NCI-H345 (cell line): ENCODE measurements around the gene AKAP3.

Source experiments
- DNase-seq: peaks from one replicate; lab custom pipeline; 2025; lab: John Stamatoyannopoulos, UW

Gene AKAP3

DNA sequence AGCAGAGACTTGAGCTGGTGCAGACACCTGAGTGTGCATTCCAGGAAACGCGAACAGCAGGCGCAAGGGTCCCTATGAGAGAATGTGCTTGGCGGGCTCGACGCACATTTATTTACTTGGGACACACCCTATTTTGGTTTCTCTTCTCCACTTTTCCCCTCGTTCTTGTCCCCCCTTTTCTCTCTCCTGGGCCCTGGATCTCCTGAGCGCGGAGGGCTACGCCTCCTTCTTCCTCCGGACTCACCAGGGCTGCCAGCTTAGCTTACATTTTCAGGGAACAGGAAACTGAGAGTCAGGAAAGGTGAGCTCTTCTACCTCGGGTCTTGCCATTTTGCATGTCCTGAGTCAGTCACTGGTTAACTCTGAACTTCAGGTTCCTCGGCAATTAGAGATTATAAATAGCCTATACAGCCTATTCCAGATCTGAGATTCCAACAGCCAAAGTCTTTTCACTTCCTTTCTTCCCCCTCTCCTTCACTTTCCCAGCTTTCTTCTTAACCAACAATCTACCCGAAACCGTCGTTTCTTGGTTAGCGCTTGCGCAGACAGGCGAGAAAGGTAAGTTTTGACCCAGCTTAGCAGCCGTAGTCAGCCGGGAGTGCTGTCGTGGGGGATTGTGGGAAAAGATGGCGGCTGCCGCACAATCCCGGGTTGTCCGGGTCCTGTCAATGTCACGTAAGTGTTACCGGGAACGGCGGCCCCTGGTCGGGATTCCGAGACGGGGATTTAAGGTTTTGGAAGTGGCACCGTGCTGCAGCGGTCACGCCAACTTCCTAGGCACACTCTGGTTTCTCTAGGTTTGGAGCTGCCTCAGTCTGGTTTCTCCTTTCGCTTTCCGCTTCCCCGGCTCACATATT lies at the start of gene AKAP3, which contains the start of gene NDUFA9:
AKAP3 (minus strand) TSS at position 551 of the 857 bp plus-strand sequence. CDS start 10,855 bp downstream, outside the sequence.
NDUFA9 (plus strand) TSS at position 614 of the 857 bp plus-strand sequence; CDS start at position 627, 13 bp downstream.
- peak; percentile 88 for DNase-seq

DNA sequence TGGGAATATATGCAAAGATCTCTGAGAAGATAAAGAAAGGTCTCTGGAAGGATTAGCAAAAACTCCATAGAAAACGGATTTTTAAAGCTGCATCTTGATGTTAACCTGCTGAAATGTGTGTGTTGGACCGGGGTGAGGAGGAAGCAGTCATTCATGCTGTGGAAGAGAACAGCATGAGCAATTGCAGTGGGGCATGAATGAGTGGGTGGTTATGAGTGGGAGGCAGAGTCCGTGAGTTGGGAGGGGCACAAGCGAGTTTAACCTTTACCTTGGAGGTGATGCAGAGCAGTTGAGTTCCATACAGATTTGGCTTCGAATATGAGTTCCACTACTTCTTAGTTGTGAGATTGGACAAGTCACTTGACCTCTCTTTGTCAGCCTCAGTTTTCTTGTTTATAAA lies 41.9 kb upstream of the AKAP3 start:
- DNase-seq: no peak

DNA sequence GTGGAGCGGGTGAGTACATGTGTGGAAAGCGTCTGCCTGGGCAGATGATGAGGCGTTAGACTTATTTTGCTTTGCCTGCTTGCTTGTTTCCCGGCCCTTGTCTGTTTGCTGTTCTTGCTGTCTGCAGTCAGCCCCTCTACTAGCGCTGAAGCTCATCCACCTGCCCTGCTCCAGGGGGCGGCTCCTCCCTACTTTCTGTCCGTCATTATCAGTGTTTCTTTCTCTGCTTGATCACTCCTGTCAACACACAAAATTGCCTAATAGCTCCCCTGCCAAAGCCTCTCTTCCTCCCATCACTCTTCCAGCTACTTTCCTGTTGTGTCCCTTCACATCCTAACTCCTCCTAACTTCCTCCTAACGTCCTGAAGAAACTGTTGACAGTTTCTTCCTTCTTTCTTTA lies 36.5 kb upstream of the AKAP3 start:
- no peak for DNase-seq

DNA sequence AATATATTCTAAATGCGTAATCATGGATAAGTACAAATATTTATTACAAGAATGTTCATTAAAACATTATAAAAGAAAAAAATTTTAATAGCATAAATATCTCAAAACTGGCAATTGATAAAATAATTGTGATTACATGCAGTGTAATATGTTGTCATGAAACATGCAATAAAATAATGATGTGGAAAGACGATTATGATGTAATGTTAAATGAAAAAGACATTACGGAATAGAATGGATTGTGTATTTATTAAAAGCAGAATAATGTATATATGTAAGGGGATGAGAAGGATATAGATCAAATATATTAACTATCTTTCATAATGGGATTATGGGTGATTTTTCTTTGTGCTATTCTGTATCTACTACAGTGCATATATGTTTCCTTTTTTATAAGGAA lies 32.9 kb upstream of the AKAP3 start:
- DNase-seq: no peak

DNA sequence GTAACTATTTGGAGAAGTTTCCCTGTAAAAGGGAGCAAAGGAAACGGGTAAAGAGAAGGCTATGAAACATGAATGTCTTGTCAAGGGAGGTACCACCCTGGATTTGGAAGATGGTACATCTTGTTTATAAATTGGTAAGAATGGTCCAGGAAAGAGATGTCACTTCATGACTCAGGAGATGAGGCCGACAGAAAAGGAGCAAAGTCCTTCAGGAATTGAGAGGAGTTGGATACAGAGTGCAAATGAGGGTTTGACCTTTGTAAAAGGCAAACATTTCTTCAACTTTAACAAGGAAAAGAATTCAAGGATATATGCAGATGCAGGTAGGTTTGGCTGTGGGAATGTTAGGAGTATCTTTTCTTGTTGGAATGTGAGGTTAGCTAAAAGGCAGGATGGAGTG lies 30.9 kb upstream of the AKAP3 start:
- no peak for DNase-seq

DNA sequence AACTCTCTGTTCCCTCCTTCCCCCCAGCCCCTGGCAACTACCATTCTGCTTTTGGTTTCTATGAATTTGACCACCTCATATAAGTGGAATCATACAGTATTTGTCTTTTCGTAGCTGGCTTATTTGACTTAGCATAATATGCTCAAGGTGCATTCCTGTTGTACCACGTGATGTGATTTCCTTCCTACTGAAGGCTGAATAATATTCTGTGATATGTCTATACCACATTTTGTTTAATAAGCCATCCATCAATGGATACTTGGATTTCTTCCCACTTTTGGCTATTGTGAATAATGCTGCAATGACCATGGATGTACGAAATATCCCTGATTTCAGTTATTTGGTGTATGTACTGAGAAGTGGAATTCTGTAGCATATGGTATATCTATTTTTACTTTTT lies 16.4 kb upstream of the AKAP3 start:
- DNase-seq: no peak

DNA sequence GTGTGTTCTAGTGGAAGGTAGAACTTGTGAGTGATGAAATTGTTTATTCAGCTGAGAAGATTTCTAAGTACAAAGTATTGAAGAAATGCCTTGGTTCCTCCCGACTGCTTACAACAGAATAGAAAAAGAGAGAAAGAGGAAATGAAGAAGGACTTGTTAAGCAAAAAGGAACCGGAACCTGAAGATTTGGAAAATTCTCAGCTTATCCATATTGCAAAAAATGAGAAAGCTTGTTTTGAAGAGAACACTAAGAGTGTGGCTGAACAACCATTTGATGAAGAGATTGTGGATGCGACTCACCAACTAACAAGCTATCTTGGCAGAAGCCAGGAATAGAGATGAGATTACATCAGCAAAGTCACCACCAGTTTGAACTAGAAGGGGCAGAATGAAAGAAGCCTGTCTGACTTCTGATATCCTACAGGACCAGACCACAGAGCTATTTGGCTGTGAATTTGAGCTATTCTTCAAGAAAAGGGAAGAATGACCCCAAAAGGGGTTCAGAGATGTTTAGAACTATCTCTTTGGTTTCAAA lies 15.2 kb upstream of the AKAP3 start:
- DNase-seq: no peak

DNA sequence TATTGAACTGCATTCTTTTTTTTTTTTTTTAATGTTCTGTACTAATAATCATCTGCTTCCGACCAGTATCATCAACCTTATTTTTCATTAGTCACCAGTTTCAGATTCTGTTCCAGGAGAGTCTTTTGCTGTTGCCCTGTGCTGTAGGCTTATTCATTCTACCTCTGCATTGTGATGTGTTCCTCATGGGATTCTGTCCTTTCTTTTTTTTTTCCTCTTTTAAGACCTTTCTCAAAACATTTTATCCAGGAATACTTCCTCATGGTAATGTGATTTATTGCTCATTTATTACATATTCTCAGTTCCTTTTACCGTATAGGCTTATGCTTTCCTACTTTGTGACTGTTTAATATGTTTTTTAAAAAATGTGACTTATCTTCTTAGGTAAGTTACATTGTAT lies 4.8 kb upstream of the AKAP3 start:
- no peak for DNase-seq

DNA sequence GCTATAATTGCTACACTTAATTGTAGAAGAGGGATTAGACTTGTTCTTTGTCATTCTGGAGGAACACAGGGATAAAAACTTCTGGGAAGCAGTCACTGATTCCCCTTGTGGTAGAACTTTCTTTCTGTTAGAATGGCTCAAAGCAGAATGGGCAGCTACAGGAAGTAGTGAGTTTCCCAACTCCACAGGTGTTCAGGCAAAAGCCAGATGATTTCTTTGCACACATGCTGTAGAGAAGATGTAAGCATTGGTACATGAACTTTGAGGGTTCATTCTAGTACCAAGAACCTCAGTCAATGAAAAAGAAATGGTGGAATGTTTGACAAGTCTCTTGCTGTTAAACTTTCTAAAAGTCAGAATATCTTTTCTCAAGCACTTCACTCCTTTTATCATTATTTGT lies 4.4 kb upstream of the AKAP3 start:
- DNase-seq: no peak

DNA sequence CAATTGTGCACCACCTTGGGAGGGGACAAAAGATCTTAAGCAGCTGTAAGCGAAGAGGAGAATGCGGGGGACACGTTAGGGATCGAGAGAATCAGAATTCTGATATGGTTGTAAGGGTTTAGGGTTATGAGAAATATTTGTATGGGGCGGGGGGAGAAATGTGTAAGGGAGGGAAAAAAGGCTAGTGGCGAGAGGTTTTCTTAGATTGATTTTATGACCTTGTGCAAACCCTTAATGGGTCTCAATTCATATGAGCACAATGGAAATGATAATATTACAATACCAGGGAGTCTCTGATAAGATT lies 459 bp upstream of the AKAP3 start:
- DNase-seq: no peak

DNA sequence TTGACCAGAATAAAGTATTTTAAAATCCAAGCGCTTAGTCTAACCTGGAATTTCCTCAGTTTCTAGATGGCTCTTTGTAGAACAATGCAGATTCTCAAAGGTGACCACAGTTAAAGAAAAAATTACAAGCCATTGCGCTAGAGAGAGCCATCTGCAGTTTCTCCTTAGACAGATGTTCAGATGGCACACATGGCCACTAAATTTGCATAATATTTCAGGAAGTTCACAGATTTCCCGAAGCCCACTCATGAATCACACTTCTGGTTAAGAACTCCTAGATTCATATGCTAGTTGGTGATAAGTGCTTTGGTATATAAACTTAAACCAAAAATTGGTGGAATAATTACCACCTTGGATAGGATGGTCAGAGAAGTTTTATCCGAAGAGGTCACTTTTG lies 749 bp downstream of the AKAP3 start:
- DNase-seq: no peak

DNA sequence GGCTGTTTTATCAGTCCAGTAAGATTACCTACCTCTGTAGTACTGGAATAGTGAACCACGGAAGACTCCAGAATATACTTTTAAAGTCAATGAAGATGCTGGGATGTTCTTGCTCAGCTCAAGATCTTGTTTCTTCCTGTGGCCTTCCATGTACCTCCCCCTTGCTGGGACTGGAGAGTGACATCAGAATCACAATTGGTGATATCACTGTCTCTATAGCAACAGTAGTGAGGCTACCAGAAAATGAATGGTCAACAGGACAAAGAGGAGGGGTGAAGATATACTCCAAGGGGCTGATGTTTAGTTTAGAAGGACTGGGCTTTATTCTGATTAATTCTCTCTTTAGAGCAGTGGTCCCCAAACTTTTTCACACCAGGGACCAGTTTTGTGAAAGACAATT lies 3.8 kb downstream of the AKAP3 start:
- no peak for DNase-seq

DNA sequence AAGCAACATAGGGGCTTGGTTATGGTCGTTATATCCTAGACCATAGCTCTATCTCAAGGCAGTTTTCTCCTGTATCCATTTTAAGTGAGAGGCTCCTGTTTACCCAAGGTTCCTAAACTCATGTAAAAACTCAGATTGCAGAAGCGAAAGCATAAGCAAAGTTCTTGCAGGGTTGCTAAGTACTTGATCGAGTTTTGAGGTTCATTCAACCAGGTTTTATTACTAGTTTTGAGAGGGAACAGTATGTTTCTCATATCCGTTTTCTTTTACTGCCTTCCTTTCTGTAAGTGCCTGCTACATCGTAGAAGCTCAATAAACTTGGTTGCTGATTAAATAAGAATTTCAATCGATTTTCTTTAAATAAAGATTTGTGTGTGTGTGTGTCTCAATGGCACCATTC lies 5.1 kb downstream of the AKAP3 start:
- no peak for DNase-seq

DNA sequence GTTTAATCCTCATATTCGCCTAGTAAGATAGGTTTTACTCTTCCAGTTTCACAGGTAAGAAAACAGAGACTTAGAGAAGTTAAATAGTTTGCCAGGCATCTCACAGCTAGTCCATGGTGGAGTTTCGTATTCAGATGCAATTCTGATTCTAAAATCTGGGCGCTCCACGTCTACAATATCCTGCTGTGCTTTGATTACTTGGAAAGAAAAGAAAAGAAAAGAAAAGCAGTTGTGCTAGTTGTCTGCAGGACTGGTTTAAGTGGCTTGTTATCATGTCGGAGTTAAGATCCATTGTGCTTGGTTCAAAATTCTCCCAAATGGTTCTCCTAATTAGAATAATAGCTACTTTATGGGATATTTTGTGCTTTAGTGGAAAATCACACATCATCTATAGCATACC lies 18.6 kb downstream of the AKAP3 start:
- no peak for DNase-seq

DNA sequence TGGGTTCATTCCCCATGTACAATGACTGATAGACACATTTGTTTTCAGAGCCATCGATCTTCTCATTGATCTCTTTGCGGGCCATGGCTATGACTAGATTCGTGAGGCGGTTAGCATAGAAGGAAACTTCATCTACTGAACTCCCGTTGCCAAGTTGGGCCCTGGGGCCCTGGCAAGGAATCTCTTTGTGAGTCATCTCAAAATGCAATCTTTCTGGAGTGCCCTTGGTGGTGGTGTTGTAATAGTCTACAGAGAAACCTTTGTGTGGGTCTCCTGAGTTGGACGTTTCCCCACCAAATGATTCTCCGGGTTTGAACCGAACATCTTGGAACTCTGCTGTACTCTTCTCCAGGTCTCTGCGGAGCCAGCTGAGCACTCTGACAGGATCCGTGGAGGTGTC lies 20.4 kb downstream of the AKAP3 start:
- DNase-seq: no peak

DNA sequence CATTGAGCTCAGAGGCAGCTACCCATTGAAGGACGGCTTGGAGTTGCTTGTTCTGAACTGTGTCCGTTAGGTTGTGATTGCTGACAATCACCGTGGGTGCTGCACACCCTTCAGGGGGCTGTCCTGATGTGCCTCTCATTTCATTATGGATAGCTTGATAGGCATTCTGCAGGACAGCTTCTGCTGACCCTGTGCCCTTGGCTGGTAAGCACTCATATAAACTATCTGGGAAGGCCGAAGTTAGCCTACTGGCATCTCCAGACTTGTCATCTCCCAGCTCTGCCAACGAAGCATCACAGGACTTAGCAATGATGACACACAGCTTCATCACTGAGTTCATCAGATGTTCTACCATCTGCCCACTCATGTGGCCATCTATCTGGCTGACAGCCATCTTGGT lies 22.3 kb downstream of the AKAP3 start:
- DNase-seq: no peak

DNA sequence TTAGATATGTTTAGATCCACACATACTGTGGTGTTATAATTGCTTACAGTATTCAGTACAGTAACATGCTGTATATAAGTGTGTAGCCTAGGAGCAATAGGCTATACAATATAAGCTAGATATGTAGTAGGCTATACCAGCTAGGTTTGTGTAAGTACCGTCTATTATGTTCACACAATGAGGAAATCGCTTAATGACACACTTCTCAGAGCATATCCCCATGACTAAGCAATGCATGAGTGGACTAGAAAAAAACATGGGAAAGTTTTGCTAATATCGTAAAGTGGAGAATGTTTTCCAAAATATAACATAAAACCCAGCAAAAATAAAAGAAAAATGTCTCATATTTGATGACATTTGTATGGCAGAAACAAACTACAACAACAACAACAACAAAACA lies 27.3 kb downstream of the AKAP3 start:
- DNase-seq: peak; percentile 27

DNA sequence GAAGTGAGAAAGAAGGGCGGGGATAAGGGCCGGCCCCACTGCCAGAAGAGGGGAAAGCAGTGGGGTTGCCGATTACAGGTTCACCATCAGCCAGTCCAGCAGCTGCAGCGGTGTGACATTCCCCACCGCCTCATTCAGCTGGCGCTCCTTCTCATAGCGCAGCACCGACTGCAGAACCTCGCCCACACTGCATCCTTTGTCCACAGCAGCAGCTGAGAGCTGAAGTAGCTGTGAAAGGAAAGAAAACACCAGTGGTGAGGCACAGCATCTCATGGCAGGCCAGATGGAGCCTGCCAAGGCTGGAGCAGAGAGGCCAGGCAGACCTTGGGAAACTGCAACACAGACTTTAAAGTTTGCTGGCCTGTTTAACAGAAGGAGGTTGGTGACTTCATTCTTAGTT lies 33.2 kb downstream of the AKAP3 start:
- no peak for DNase-seq

DNA sequence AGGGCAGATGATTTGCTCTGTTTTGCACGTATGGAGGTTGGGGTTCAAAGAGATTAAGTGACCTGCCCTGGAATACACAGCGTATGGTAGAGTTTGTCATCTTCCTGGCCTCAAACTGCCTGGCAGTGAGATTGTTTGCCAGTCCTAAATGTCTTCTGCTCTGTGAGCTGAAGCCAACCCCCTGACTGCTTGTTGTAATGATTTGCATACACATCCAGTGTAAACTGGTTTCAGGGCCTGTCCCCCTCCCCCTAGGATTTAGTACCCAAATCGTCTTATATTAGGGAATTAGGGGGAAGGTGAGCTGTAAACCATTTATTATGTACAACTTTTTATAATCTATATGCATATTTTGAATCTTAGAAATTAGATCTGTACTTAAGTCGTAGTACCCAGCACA lies 38.4 kb downstream of the AKAP3 start:
- no peak for DNase-seq

DNA sequence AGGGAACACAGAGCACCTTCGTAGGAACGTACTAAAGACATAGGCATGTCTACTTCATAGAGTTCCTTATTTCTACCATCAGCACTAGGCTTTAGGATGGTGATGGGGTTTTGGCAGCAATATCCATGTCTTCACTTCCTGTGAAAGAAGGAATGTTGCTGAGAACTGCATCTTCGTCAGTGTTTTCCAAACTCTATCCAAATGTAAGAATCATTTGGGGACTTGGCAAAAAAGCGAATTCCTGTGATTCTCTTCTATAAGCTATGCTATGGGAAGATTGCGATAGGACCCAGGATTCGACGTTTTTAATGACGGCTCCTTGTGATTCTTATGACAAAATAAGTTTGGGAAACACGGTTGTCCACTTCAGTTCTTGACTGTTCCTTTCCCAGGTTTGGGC lies 39.8 kb downstream of the AKAP3 start:
- no peak for DNase-seq

DNA sequence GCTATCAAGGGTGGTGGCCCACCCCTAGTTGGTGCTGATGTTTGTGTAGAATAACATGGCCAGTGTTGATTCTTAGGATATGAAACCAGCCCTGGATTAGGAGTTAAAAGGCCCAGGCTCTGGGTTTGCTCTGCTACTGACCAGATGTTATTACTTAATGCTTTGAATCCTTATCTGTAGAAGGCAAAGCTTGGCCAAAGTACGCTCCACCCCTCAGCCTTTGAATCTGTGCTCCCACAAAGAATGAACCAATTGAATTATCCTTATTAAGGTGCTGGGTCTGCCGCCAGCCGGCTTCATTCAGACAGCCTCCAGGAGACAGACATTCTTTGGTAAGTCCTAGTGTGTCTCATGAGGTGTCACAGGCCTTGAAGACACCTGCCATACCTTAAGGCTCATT lies 41.8 kb downstream of the AKAP3 start:
- no peak for DNase-seq

DNA sequence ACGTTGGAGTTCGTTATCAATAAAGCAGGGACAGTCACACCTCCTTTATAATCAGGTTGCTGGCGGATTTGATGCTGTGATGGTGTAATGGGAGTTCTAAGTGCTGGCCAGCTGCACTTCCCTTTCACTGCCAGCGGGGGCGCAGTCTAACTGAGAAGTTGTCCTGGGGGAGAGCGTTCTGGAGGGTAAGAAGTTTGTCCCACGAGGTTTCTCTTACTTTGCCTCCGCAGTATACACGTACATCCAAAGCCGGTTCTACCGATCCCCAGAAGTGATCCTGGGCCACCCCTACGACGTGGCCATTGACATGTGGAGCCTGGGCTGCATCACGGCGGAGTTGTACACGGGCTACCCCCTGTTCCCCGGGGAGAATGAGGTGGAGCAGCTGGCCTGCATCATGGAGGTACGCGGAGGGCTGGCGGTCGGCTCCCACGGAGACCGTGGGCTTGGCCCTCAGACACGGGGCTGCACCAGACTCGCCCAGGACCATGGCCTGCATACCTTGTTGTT lies 44.1 kb downstream of the AKAP3 start:
- peak; percentile 65 for DNase-seq

DNA sequence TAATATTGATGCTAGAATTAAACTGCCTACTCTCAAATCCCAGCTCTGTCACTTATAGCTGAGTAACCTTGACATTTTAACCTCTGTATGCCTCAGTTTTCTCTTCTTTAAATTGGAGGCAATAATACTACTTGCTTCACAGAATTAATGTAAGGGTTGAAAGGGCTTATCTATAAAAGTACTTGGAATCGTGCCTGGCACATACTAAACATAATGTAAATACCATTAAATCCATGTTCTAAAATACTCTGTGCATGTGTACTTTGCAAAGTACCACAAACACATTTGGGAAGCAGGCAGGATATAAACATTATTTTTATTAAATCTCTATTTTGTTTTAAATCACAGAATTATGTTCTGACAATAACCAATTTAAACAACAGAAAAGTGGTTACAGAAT lies 44.9 kb downstream of the AKAP3 start:
- no peak for DNase-seq

DNA sequence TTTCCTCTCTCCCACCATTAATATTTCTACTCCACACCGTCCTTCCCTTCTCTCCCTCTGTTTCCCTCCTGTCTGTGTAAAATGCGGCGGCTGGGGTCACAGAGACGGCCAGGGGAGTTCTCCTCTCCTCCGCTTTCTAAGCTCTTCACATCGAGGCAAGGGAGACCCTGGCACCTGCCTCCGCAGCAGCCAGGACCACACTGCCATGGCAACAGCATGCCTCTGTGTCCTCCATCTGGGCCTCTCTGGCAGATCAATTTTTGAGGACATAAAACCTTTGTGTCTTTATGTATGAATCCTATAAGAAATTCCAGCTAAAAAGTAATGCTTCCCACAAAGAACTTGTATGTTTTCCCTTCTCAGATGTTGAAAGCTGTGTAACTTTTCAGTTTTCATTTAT lies 45.4 kb downstream of the AKAP3 start:
- DNase-seq: no peak
